HG03378 (cell line): ENCODE data around the gene BABAM2.
"Not testable (repeated sequence)": the region's sequence is repeated elsewhere in the genome, so short reads cannot be mapped to it uniquely, and the experiment has no call there.

ENCODE experiments used
- ATAC-seq: cut with Tn5 transposase; IDR thresholded peaks from one replicate; pipeline ENCODE4 v1.9.1; 2021; ENCODE audit warnings: mild to moderate bottlenecking, moderate library complexity; ENCODE audit not compliant: unreplicated experiment

Gene BABAM2

GRCh38 chr2:27940090-27940671, 49.7 kb downstream of the BABAM2 start:
- ATAC-seq, result no peak

GRCh38 chr2:27940982-27941381, 50.5 kb downstream of the BABAM2 start:
- no peak for ATAC-seq

- no peak for ATAC-seq
Measured at GRCh38 chr2:27942612-27943547, 52.4 kb downstream of the BABAM2 start.

GRCh38 chr2:27946530-27947060, 56.1 kb downstream of the BABAM2 start:
- no peak for ATAC-seq

- ATAC-seq, result no peak
Measured at GRCh38 chr2:27952070-27952469, 61.5 kb downstream of the BABAM2 start.

- ATAC-seq, result no peak
Measured at GRCh38 chr2:27953077-27953476, 62.5 kb downstream of the BABAM2 start.

GRCh38 chr2:27954221-27954673, 63.7 kb downstream of the BABAM2 start:
- no peak for ATAC-seq

GRCh38 chr2:27954771-27955383, 64.3 kb downstream of the BABAM2 start:
- ATAC-seq, result no peak

GRCh38 chr2:27955384-27956161, 65.0 kb downstream of the BABAM2 start:
- no peak for ATAC-seq

- no peak for ATAC-seq
Measured at GRCh38 chr2:27956888-27957287, 66.4 kb downstream of the BABAM2 start.

GRCh38 chr2:27958711-27959378, 68.3 kb downstream of the BABAM2 start:
- ATAC-seq, result no peak

GRCh38 chr2:27959496-27959895, 69.0 kb downstream of the BABAM2 start:
- ATAC-seq, result no peak

GRCh38 chr2:27960237-27960912, 69.8 kb downstream of the BABAM2 start:
- ATAC-seq, result no peak

- ATAC-seq, result no peak
Measured at GRCh38 chr2:27962006-27962405, 71.5 kb downstream of the BABAM2 start.

- no peak for ATAC-seq
Measured at GRCh38 chr2:27963472-27963871, 72.9 kb downstream of the BABAM2 start.

- no peak for ATAC-seq
Measured at GRCh38 chr2:27964067-27964466, 73.5 kb downstream of the BABAM2 start.

- no peak for ATAC-seq
Measured at GRCh38 chr2:27965841-27966240, 75.3 kb downstream of the BABAM2 start.

GRCh38 chr2:27966466-27966865, 75.9 kb downstream of the BABAM2 start:
- no peak for ATAC-seq

- ATAC-seq, result no peak
Measured at GRCh38 chr2:27967076-27967475, 76.5 kb downstream of the BABAM2 start.

GRCh38 chr2:27968045-27968444, 77.5 kb downstream of the BABAM2 start:
- not testable (repeated sequence) for ATAC-seq
